B cell (primary cell): ENCODE data around the gene MOB3A. TPM values are rescaled to one million over a fixed set of nuclear protein-coding genes. Genes with fewer than 3 reads are reported as not detected.

Source experiments
- ATAC-seq: fragments of 200-7000 bp; cut with Tn5 transposase; one replicate; pipeline ENCODE4 v1.10.0; 2021; ENCODE audit warnings: low read depth, mild to moderate bottlenecking, moderate number of reproducible peaks, moderate library complexity
- CTCF ChIA-PET: fragments of 350-600 bp; sonication (Branson Sonifier 250); formaldehyde crosslinking; loops from one replicate; lab custom pipeline; 2021; ENCODE audit warnings: antibody characterized with exemption, inconsistent platforms; lab: Charles Lee
- POLR2A ChIA-PET: fragments of 350-600 bp; sonication (Branson Sonifier 250); formaldehyde crosslinking; loops from one replicate; lab custom pipeline; 2021; ENCODE audit warnings: antibody characterized with exemption; lab: Charles Lee
- DNase-seq: peaks from one replicate; pipeline ENCODE4 v3.0.0; 2013
- H2AFZ ChIP-seq: 2 replicates; pipeline ENCODE4 v1.6.1; 2012; ENCODE audit warnings: mild to moderate bottlenecking, low read depth, low read length; ENCODE audit not compliant: insufficient read depth, poor library complexity, severe bottlenecking
- H3K27ac ChIP-seq, 2 donors: 1 replicate in 1 of 2; 2 replicates in 1 of 2; pipeline ENCODE4 v1.5.1; 2012 to 2013; ENCODE audit warnings: low read length in 2 of 2, mild to moderate bottlenecking in 2 of 2, moderate library complexity in 1 of 2
- H3K27me3 ChIP-seq, 4 experiments: fragments of 200-600 bp in 1 of 4; sonication (generic) in 1 of 4; replicated peaks in 1 of 4; 1 replicate in 2 of 4; 2 replicates in 2 of 4; pipeline versions ENCODE4 v1.6.1 to v1.7.0; 2013 to 2016; ENCODE audit warnings: low read length in 3 of 4, mild to moderate bottlenecking in 2 of 4, mixed read lengths in 1 of 4, moderate library complexity in 1 of 4; ENCODE audit not compliant: insufficient read depth in 4 of 4, control insufficient read depth in 3 of 4; ENCODE audit errors: control extremely low read depth in 1 of 4
- H3K36me3 ChIP-seq, 2 experiments: replicated peaks in 1 of 2; 1 replicate in 1 of 2; 2 replicates in 1 of 2; pipeline versions ENCODE4 v1.6.1 to v1.7.1; 2013; ENCODE audit warnings: low read length in 1 of 2; ENCODE audit not compliant: insufficient read depth in 2 of 2, control insufficient read depth in 1 of 2; ENCODE audit errors: control extremely low read depth in 1 of 2, extremely low read depth in 1 of 2
- H3K4me1 ChIP-seq, 2 donors: fragments of 200-600 bp in 1 of 2; sonication (generic) in 1 of 2; 1 replicate in 1 of 2; 2 replicates in 1 of 2; pipeline versions ENCODE4 v1.5.1 to v1.6.1; 2013 to 2017; ENCODE audit warnings: low read length in 2 of 2; ENCODE audit not compliant: control insufficient read depth in 2 of 2, insufficient read depth in 2 of 2
- H3K4me2 ChIP-seq: replicated peaks from 2 replicates; pipeline ENCODE3; 2012; ENCODE audit warnings: mild to moderate bottlenecking, low read depth, low read length; ENCODE audit not compliant: poor library complexity, severe bottlenecking
- H3K4me3 ChIP-seq, 5 experiments: fragments of 200-600 bp in 1 of 5; sonication (generic) in 1 of 5; 1 replicate in 3 of 5; 2 replicates in 2 of 5; pipeline versions ENCODE4 v1.5.1 to v1.7.0; 2011 to 2016; ENCODE audit warnings: low read length in 4 of 5, mild to moderate bottlenecking in 4 of 5, low read depth in 2 of 5, control low read depth in 1 of 5, moderate library complexity in 1 of 5; ENCODE audit not compliant: insufficient read depth in 1 of 5; ENCODE audit errors: control extremely low read depth in 1 of 5, extremely low read depth in 1 of 5
- H3K79me2 ChIP-seq: fragments of 200-600 bp; sonication (generic); one replicate; pipeline ENCODE4 v1.6.0; 2016; ENCODE audit warnings: low read length; ENCODE audit not compliant: control insufficient read depth, insufficient read depth
- H3K9ac ChIP-seq: fragments of 200-600 bp; sonication (generic); 2 replicates; pipeline ENCODE4 v1.6.1; 2017; ENCODE audit warnings: mild to moderate bottlenecking, low read length, moderate library complexity
- H3K9me3 ChIP-seq, 3 donors: one replicate each; pipeline versions ENCODE4 v1.6.1 to v1.7.1; 2013; ENCODE audit warnings: low read length in 2 of 3; ENCODE audit not compliant: control insufficient read depth in 2 of 3, insufficient read depth in 1 of 3; ENCODE audit errors: control extremely low read depth in 1 of 3
- H4K20me1 ChIP-seq: 2 replicates; pipeline ENCODE4 v1.6.0; 2012; ENCODE audit warnings: mild to moderate bottlenecking, low read length; ENCODE audit not compliant: insufficient read depth, control insufficient read depth, poor library complexity, severe bottlenecking
- H3K27ac Mint-ChIP-seq: one replicate; pipeline ENCODE4 v1.8.0; 2021; ENCODE audit warnings: mixed read lengths
- H3K27me3 Mint-ChIP-seq: one replicate; pipeline ENCODE4 v1.8.0; 2021; ENCODE audit warnings: mixed read lengths
- H3K4me1 Mint-ChIP-seq: one replicate; pipeline ENCODE4 v1.8.0; 2021; ENCODE audit warnings: mixed read lengths
- H3K4me3 Mint-ChIP-seq: one replicate; pipeline ENCODE4 v1.8.0; 2021; ENCODE audit warnings: mixed read lengths
- H3K9me3 Mint-ChIP-seq: one replicate; pipeline ENCODE4 v1.8.0; 2022; ENCODE audit warnings: mixed read lengths; ENCODE audit not compliant: insufficient read depth
- CTCF ChIP-seq: fragments of 200-600 bp; IDR thresholded peaks from one replicate; pipeline ENCODE4 v1.8.0; 2022; ENCODE audit warnings: antibody characterized with exemption, mild to moderate bottlenecking
- EZH2 ChIP-seq: IDR thresholded peaks from 2 replicates; pipeline ENCODE4 v1.6.1; 2012; ENCODE audit warnings: borderline replicate concordance, low read depth, mild to moderate bottlenecking, moderate library complexity, low read length; ENCODE audit not compliant: insufficient read depth, poor library complexity, severe bottlenecking
- WGBS: methylation state at CpG from one replicate; pipeline ENCODE4 v1.1.5; 2013; ENCODE audit warnings: missing lambda C conversion rate; ENCODE audit not compliant: insufficient coverage; 5-methylcytosine and 5-hydroxymethylcytosine counted together
- intact Hi-C: fragments of 100-400 bp; cut with micrococcal nuclease; formaldehyde crosslinking; loops from one replicate; pipeline ENCODE4 v1.10.0; 2022
- polyA plus RNA-seq: library from polyadenylated mRNA; depleted of rRNA; stranded (reverse); fragments of >200 nt; gene quantifications from 2 replicates; pipeline ENCODE4 v1.2.3, GENCODE V29; 2012
- total RNA-seq, 2 donors: library from RNA; stranded (reverse); fragments of 120-200 nt in 1 of 2; gene quantifications; 1 replicate in 1 of 2; 2 replicates in 1 of 2; pipeline versions ENCODE4 v1.2.3 to v1.2.4, GENCODE V29; 2013 to 2022

Gene MOB3A
- total and polyA plus RNA-seq, 2 donors (not counting 1 experiment from before 2014, with no cell fraction given): 190 to 228 TPM

DNA sequence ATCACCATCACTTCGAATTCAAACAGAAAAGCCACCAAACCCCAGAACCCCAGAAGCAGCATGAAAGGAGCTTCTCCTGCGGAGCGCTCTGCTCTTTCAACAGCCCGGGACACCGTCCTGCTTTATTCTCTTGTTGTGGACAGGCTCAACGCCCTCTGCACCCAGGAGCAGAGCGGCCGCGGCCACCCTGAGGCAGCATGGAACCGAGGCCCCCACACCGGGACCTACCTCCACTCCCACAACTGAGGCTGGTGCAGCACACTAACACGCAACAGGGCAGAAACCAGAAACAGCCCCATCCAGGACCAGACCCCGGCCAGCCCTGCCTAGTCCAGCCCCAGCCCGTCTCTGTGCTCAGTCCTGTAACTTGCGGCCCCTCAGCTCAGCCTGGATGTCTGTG lies 48.1 kb upstream of the MOB3A start:
- intact Hi-C loops: no loop called here
- H3K27me3 Mint-ChIP-seq: no peaks in the 10 kb centered on the region
- Histone ChIP-seq H3K4me1 (peaks cover 0 to 12% of the 10 kb centered on the region in 2 donors), H4K20me1 (peaks cover 84% of the 10 kb centered on the region), H3K27ac (no peak overlapping the region), H2AFZ (no peak overlapping the region), H3K9me3 (no peaks in the 10 kb centered on the region), H3K27me3 (no peaks in the 10 kb centered on the region), H3K4me3 (no peak overlapping the region), H3K9ac (no peak overlapping the region), H3K36me3 (peaks cover 0 to 12% of the 10 kb centered on the region in 2 experiments), H3K79me2 (peaks cover 99% of the 10 kb centered on the region), H3K4me2 (no peak overlapping the region)
- no peak for ATAC-seq
- no peak overlapping the region for H3K4me3 Mint-ChIP-seq
- ChIA-PET CTCF (no interaction called here), POLR2A (interaction anchor here (0.7 kb wide), 1 partner anchor 12 kb away, joined by 3 read pairs; no protein-coding TSS in a partner anchor)
- peaks cover 29% of the 10 kb centered on the region for H3K4me1 Mint-ChIP-seq
- TF ChIP-seq CTCF (no peak), EZH2 (no peak)
- H3K27ac Mint-ChIP-seq: no peak overlapping the region
- H3K9me3 Mint-ChIP-seq: no peaks in the 10 kb centered on the region
- no peak for DNase-seq
- 98% methylated on average over 14 of the region's 15 CpGs for WGBS

DNA sequence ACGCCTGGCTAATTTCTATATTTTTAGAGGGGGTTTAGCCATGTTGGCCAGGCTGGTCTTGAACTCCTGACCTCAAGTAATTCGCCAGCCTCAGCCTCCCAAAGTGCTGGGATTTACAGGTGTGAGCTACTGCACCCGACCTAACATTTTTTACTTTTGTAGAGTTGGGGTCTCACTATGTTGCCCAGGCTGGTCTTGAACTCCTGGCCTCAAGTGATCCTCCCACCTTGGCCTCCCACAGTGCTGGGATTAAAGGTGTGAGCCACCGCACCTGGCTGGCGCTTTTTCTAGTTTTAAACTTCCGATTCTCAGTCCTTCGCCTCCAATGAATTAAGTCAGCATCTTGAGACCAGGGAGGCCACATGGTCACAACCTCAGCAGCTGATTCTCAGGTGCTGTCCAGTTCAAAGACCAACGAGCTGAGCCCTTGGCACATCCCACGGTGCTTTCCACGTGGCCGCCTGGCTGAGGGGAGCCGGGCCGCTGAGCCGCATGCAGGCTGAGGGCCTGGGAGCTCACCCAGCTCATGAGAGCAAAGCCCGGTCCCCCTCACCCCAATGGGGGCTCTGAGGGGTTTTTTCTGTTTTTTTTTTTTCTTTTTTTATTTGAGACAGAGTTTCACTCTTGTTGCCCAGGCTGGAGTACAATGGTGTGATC lies 46.2 kb upstream of the MOB3A start:
- no peaks in the 10 kb centered on the region for H3K27me3 ChIP-seq
- DNase-seq (no peak), ATAC-seq (no peak)
- WGBS: 98% methylated on average over 8 of the region's 15 CpGs
- H3K4me1 ChIP-seq: peaks cover 0 to 4% of the 10 kb centered on the region in 2 donors
- no peak overlapping the region for H3K9ac ChIP-seq
- no peak overlapping the region for H3K27ac Mint-ChIP-seq
- no peak overlapping the region for H3K4me3 ChIP-seq
- no peak overlapping the region for H3K4me2 ChIP-seq
- TF ChIP-seq EZH2: no peak
- no peak for TF ChIP-seq CTCF
- H3K9me3 ChIP-seq: no peaks in the 10 kb centered on the region
- POLR2A ChIA-PET: interaction anchor here (0.6 kb wide), 1 partner anchor 245 kb away, joined by 3 read pairs; no protein-coding TSS in a partner anchor
- H3K4me1 Mint-ChIP-seq: peaks cover 20% of the 10 kb centered on the region
- no peak overlapping the region for H3K4me3 Mint-ChIP-seq
- H3K79me2 ChIP-seq: peaks cover 100% of the 10 kb centered on the region
- peaks cover 95% of the 10 kb centered on the region for H4K20me1 ChIP-seq
- intact Hi-C loops: no loop called here
- H3K27ac ChIP-seq: no peak overlapping the region
- H3K9me3 Mint-ChIP-seq: no peaks in the 10 kb centered on the region
- peaks cover 0 to 24% of the 10 kb centered on the region in 2 experiments for H3K36me3 ChIP-seq
- CTCF ChIA-PET: interaction anchor here (0.5 to 1.6 kb wide), 3 partner anchors 10 to 1139 kb away, joined by 3 to 4 read pairs (median 3); no protein-coding TSS in a partner anchor
- H2AFZ ChIP-seq: no peak overlapping the region
- H3K27me3 Mint-ChIP-seq: no peaks in the 10 kb centered on the region
